Measurements from ENCODE around the gene ZAP70. TPM values are rescaled to one million over a fixed set of nuclear protein-coding genes. Genes with fewer than 3 reads are reported as not detected.

Gene ZAP70
- total RNA-seq, 6 experiments from 2014 or later: 0.74 to 2.1 (median 1.4) TPM

GRCh38 chr2:97749581-97749980 is 36.2 kb downstream of the ZAP70 start:
- Histone ChIP-seq H3K27ac (no peak overlapping the region), H3K9me3 (no peaks in the 10 kb centered on the region), H3K27me3 (no peaks in the 10 kb centered on the region), H3K4me1 (no peaks in the 10 kb centered on the region), H3K4me3 (no peak overlapping the region), H3K36me3 (peaks cover 0 to 6% (median 2%) of the 10 kb centered on the region in 4 donors)
- DNase-seq: no peak
- no peak for ATAC-seq
- TF ChIP-seq POLR2A (IDR thresholded peaks at IDR 0.05): no peak
- TF ChIP-seq CTCF (IDR thresholded peaks at IDR 0.05): no peak
- 80% methylated on average over 1 of the region's 5 CpGs for WGBS (ENCODE audit: insufficient coverage, low coverage, low lambda C conversion rate, missing lambda C conversion rate)
- intact Hi-C loops (cut with DNase I): no loop called here

- ATAC-seq (no peak), DNase-seq (no peak)
- TF ChIP-seq CTCF (IDR thresholded peaks at IDR 0.05): no peak
- no peak for TF ChIP-seq POLR2A (IDR thresholded peaks at IDR 0.05)
- Histone ChIP-seq H3K4me3 (no peak overlapping the region), H3K4me1 (no peaks in the 10 kb centered on the region), H3K27me3 (no peaks in the 10 kb centered on the region), H3K27ac (no peak overlapping the region), H3K36me3 (peaks cover 0 to 6% (median 2%) of the 10 kb centered on the region in 4 donors), H3K9me3 (no peaks in the 10 kb centered on the region)
- WGBS (ENCODE audit: insufficient coverage, low coverage, low lambda C conversion rate, missing lambda C conversion rate): 90% methylated on average over 2 of the region's 4 CpGs
- intact Hi-C loops (cut with DNase I): no loop called here
Observed at GRCh38 chr2:97750017-97750416, 36.6 kb downstream of the ZAP70 start.

GRCh38 chr2:97751752-97752151 is 38.4 kb downstream of the ZAP70 start:
- Histone ChIP-seq H3K36me3 (peaks cover 0 to 13% (median 5%) of the 10 kb centered on the region in 4 donors), H3K4me3 (no peak overlapping the region), H3K9me3 (no peaks in the 10 kb centered on the region), H3K4me1 (no peaks in the 10 kb centered on the region), H3K27me3 (no peaks in the 10 kb centered on the region), H3K27ac (no peak overlapping the region)
- no peak for ATAC-seq
- intact Hi-C loops (cut with DNase I): no loop called here
- 33% methylated on average over 1 of the region's 3 CpGs for WGBS (ENCODE audit: insufficient coverage, low coverage, low lambda C conversion rate, missing lambda C conversion rate)
- no peak for DNase-seq
- TF ChIP-seq CTCF (IDR thresholded peaks at IDR 0.05): no peak
- no peak for TF ChIP-seq POLR2A (IDR thresholded peaks at IDR 0.05)

GRCh38 chr2:97752342-97753334 is 39.3 kb downstream of the ZAP70 start:
- TF ChIP-seq CTCF (IDR thresholded peaks at IDR 0.05) (no peak), POLR2A (IDR thresholded peaks at IDR 0.05) (no peak)
- Histone ChIP-seq H3K27ac (no peak overlapping the region), H3K9me3 (no peaks in the 10 kb centered on the region), H3K27me3 (no peaks in the 10 kb centered on the region), H3K36me3 (peaks cover 0 to 22% (median 12%) of the 10 kb centered on the region in 4 donors), H3K4me1 (no peaks in the 10 kb centered on the region), H3K4me3 (no peak overlapping the region)
- intact Hi-C loops (cut with DNase I): no loop called here
- 95% methylated on average over 3 of the region's 3 CpGs for WGBS (ENCODE audit: insufficient coverage, low coverage, low lambda C conversion rate, missing lambda C conversion rate)
- DNase-seq: no peak
- ATAC-seq: no peak

Data from right lobe of liver (tissue), 6 donors.